Epidermal melanocyte (primary cell): ENCODE data around the gene LAMB4.

Experiments
- DNase-seq: peaks from one replicate; pipeline ENCODE4 v3.0.0; 2011; ENCODE audit warnings: low spot score; ENCODE audit not compliant: insufficient read length

The LAMB4 gene

GRCh38 chr7:108016841-108017775, 113.1 kb downstream of the LAMB4 start:
- DNase-seq: no peak

- no peak for DNase-seq
These were observed 114.4 kb downstream of the LAMB4 start for GRCh38 chr7:108015740-108016139.

- DNase-seq: no peak
These were observed 115.1 kb downstream of the LAMB4 start for GRCh38 chr7:108014747-108015682.

GRCh38 chr7:108014215-108014614, 115.9 kb downstream of the LAMB4 start:
- DNase-seq: no peak

- no peak for DNase-seq
These were observed 117.4 kb downstream of the LAMB4 start for GRCh38 chr7:108012499-108013430.

GRCh38 chr7:108010377-108010776, 119.8 kb downstream of the LAMB4 start:
- no peak for DNase-seq

GRCh38 chr7:108009873-108010272, 120.3 kb downstream of the LAMB4 start:
- no peak for DNase-seq

- no peak for DNase-seq
These were observed 121.3 kb downstream of the LAMB4 start for GRCh38 chr7:108008827-108009226.

- no peak for DNase-seq
These were observed 121.9 kb downstream of the LAMB4 start for GRCh38 chr7:108008240-108008639.

GRCh38 chr7:108007762-108008161, 122.4 kb downstream of the LAMB4 start:
- no peak for DNase-seq

GRCh38 chr7:108007261-108007660, 122.9 kb downstream of the LAMB4 start:
- no peak for DNase-seq

- DNase-seq: no peak
These were observed 125.7 kb downstream of the LAMB4 start for GRCh38 chr7:108004220-108005142.

- DNase-seq: no peak
These were observed 126.6 kb downstream of the LAMB4 start for GRCh38 chr7:108003599-108003935.

- peak; percentile 60 for DNase-seq
These were observed 127.2 kb downstream of the LAMB4 start, which contains the start of gene LAMB1 for GRCh38 chr7:108002726-108003598. TSS of gene LAMB1 (minus strand) at chr7:108003161. CDS start at chr7:108002885, 276 bp downstream.

- DNase-seq: no peak
These were observed 128.1 kb downstream of the LAMB4 start for GRCh38 chr7:108001764-108002725.

GRCh38 chr7:108000875-108001763, 129.0 kb downstream of the LAMB4 start:
- no peak for DNase-seq
